GM12891 (cell line): ENCODE results near the gene RILP.

Experiments used
- POLR2A ChIP-seq: IDR thresholded peaks from 2 replicates; pipeline ENCODE4 v1.6.1; 2011; ENCODE audit warnings: low read depth, low read length, control low read depth
- POLR2AphosphoS5 ChIP-seq: IDR thresholded peaks from 2 replicates; pipeline ENCODE4 v1.6.1; 2011; ENCODE audit warnings: low read depth, low read length, control low read depth
- POU2F2 ChIP-seq: IDR thresholded peaks from 2 replicates; pipeline ENCODE4 v1.6.1; 2011; ENCODE audit warnings: low read depth, mild to moderate bottlenecking, control low read depth, low read length, moderate library complexity
- SPI1 ChIP-seq: IDR thresholded peaks from 2 replicates; pipeline ENCODE4 v1.6.1; 2011; ENCODE audit warnings: low read depth, low read length, control low read depth
- TAF1 ChIP-seq: IDR thresholded peaks from 2 replicates; pipeline ENCODE4 v1.6.1; 2011; ENCODE audit warnings: low read depth, low read length, control low read depth

- TF ChIP-seq POLR2A (no peak), SPI1 (no peak), TAF1 (0 out of 2 replicates have a peak, but pooled peaks have one; percentile 15), POLR2AphosphoS5 (no peak), POU2F2 (no peak)
Observed at GRCh38 chr17:1648963-1649843, 463 bp downstream of the RILP start.
